ENCODE data around the gene SORBS2. TPM values are rescaled to one million over a fixed set of nuclear protein-coding genes. Genes with fewer than 3 reads are reported as not detected.

The SORBS2 gene
- total RNA-seq, 1 donor from 2014 or later, result 20.0 TPM

DNA sequence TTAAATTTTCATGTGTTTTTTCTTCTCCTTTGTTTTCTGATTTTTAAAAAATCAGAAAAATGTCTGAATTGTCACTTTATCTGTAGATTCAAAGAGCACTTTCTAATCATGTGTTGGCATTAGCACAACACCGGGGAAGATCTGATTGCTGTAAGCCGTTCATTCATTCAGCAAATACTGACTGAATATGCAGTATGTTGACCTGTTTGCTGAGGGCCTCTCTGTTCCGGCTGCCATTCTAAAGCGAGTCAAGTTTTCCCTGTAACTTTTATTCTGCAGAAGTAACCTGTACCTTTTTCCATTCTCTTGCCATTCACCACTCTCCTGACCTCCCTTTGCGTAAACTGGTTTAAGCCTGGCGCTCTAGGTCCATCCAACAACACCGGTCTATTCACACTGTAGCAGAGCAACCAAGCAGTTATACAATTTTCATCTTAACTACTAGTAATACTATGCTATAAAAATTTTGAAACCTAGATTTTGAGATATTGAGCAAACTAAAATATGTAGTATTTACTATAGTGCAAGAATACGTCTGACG is 6.7 kb downstream of the SORBS2 start:
- DNase-seq (ENCODE audit: low spot score), result no peak

DNA sequence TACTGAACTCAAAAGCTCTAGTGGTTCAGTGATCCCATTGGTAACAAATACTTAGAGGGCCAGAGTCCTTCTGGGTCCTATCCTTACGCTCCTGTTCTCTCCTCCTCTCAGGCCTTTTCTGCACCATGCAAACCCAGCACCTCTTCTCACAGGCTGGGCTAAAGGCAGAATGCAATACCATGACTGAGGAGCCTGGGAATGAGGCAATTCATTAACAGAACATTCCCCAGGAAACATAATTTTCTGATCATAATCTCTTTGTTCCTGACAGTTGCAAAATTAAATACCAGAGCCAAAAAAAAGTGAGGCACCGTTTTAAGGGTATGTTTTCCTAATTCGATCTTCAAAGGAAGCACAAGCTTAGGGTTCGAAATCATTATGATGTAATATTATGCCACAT is 9.0 kb downstream of the SORBS2 start:
- Mint-ChIP-seq H3K27me3 (ENCODE audit: unreplicated experiment) (peaks cover 1% of the 10 kb centered on the region), H3K36me3 (ENCODE audit: low read depth, unreplicated experiment) (no peaks in the 10 kb centered on the region), H3K4me3 (ENCODE audit: unreplicated experiment) (no peak overlapping the region), H3K27ac (ENCODE audit: unreplicated experiment) (no peak overlapping the region), H3K4me1 (ENCODE audit: unreplicated experiment) (no peaks in the 10 kb centered on the region), H3K9me3 (ENCODE audit: unreplicated experiment) (no peaks in the 10 kb centered on the region)
- TF ChIP-seq, protein P1, sequence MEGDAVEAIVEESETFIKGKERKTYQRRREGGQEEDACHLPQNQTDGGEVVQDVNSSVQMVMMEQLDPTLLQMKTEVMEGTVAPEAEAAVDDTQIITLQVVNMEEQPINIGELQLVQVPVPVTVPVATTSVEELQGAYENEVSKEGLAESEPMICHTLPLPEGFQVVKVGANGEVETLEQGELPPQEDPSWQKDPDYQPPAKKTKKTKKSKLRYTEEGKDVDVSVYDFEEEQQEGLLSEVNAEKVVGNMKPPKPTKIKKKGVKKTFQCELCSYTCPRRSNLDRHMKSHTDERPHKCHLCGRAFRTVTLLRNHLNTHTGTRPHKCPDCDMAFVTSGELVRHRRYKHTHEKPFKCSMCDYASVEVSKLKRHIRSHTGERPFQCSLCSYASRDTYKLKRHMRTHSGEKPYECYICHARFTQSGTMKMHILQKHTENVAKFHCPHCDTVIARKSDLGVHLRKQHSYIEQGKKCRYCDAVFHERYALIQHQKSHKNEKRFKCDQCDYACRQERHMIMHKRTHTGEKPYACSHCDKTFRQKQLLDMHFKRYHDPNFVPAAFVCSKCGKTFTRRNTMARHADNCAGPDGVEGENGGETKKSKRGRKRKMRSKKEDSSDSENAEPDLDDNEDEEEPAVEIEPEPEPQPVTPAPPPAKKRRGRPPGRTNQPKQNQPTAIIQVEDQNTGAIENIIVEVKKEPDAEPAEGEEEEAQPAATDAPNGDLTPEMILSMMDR (IDR thresholded peaks at IDR 0.05; ENCODE audit: unreplicated experiment), result no peak
- DNase-seq (ENCODE audit: low spot score), result no peak

More for the DNA sequence above, 6.7 kb downstream of the SORBS2 start:
- Mint-ChIP-seq H3K27ac (ENCODE audit: unreplicated experiment) (no peak overlapping the region), H3K36me3 (ENCODE audit: low read depth, unreplicated experiment) (no peaks in the 10 kb centered on the region), H3K9me3 (ENCODE audit: unreplicated experiment) (no peaks in the 10 kb centered on the region), H3K4me1 (ENCODE audit: unreplicated experiment) (no peaks in the 10 kb centered on the region), H3K4me3 (ENCODE audit: unreplicated experiment) (no peak overlapping the region), H3K27me3 (ENCODE audit: unreplicated experiment) (peaks cover 1% of the 10 kb centered on the region)
- TF ChIP-seq, protein P1 (IDR thresholded peaks at IDR 0.05; ENCODE audit: unreplicated experiment), result no peak

DNA sequence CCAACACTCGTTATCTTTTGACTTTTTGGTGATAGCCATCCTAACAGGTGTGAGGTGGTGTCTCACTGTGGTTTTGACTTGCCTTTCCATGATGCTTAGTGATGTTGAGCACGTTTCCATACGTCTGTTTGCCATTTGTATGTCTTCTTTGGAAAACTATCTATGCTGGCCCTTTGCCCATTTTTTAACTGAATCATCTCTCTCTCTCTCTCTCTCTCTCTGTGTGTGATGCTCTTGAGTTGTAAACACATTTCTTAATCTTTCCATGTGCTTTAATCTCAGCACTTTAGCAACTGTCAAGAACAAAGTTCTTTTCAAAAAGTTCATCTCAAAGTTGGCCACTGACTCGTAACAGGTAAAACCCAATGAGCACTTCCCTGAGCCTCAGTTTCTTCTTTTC is 10.5 kb downstream of the SORBS2 start:
- TF ChIP-seq, protein P1 (IDR thresholded peaks at IDR 0.05; ENCODE audit: unreplicated experiment), result no peak
- Mint-ChIP-seq H3K4me3 (ENCODE audit: unreplicated experiment) (no peak overlapping the region), H3K27me3 (ENCODE audit: unreplicated experiment) (peaks cover 4% of the 10 kb centered on the region), H3K36me3 (ENCODE audit: low read depth, unreplicated experiment) (no peaks in the 10 kb centered on the region), H3K4me1 (ENCODE audit: unreplicated experiment) (no peaks in the 10 kb centered on the region), H3K9me3 (ENCODE audit: unreplicated experiment) (no peaks in the 10 kb centered on the region), H3K27ac (ENCODE audit: unreplicated experiment) (no peak overlapping the region)
- no peak for DNase-seq (ENCODE audit: low spot score)

DNA sequence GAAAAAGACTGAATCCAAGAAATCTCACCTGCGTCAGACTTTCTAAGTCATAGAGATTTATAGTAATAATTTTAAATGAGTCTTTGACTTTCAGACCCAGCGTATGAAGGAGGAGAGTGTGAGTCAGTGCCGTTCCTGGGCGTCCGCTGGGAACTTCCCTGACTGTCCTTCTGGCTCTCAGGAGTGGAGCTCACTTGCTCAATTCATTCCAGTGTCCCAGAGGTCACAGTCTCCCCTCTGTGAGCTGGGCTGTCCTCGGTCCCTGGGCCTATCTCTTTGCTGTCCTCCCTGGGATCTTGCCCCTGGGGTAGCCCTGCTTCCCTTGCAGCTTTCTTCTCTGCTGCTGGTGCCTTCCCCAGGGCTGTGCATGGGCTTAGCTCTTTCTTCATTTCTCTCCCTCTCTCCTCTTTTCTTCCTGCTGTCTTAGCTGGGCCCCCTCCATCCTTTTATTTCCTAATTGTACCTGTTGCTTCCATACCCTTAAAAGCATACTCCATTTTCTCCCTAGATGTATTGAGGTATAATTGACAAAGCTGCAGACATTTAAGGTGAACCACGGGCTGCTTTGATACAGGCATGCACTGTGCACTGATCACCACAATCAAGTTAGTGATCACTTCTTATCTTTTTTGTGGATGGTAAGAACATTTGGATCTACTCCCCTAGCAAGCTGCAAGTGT is 11.6 kb downstream of the SORBS2 start:
- H3K4me3 Mint-ChIP-seq (ENCODE audit: unreplicated experiment), result no peak overlapping the region
- H3K27me3 Mint-ChIP-seq (ENCODE audit: unreplicated experiment), result peaks cover 4% of the 10 kb centered on the region
- no peak overlapping the region for H3K27ac Mint-ChIP-seq (ENCODE audit: unreplicated experiment)
- no peaks in the 10 kb centered on the region for H3K9me3 Mint-ChIP-seq (ENCODE audit: unreplicated experiment)
- H3K36me3 Mint-ChIP-seq (ENCODE audit: low read depth, unreplicated experiment), result no peaks in the 10 kb centered on the region
- TF ChIP-seq, protein P1 (IDR thresholded peaks at IDR 0.05; ENCODE audit: unreplicated experiment), result no peak
- DNase-seq (ENCODE audit: low spot score), result no peak
- peaks cover 5% of the 10 kb centered on the region for H3K4me1 Mint-ChIP-seq (ENCODE audit: unreplicated experiment)

DNA sequence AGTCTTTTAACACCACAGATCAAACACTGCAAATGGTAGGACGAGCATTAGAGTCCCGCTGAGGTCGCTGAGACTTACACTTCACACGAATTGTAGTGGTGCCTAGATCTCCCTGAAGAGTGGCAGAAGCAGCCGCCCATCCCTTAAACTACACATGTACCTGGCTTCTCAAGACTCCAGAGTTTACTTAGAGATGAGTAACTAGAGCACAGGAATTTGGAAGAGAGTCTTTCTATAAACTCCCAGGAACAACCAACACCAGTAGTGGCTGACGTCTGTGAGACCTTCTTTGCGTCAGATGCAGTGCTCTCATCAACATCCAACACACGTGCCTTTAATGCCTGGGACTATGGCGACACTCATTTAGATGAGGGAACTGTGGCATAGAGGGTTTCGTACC is 12.6 kb downstream of the SORBS2 start:
- Mint-ChIP-seq H3K4me1 (ENCODE audit: unreplicated experiment) (peaks cover 8% of the 10 kb centered on the region), H3K4me3 (ENCODE audit: unreplicated experiment) (no peak overlapping the region), H3K36me3 (ENCODE audit: low read depth, unreplicated experiment) (no peaks in the 10 kb centered on the region), H3K27ac (ENCODE audit: unreplicated experiment) (no peak overlapping the region), H3K9me3 (ENCODE audit: unreplicated experiment) (no peaks in the 10 kb centered on the region), H3K27me3 (ENCODE audit: unreplicated experiment) (peaks cover 4% of the 10 kb centered on the region)
- TF ChIP-seq, protein P1 (IDR thresholded peaks at IDR 0.05; ENCODE audit: unreplicated experiment), result no peak
- DNase-seq (ENCODE audit: low spot score), result no peak

Measured in endothelial cell (in vitro differentiated cells).